ENCODE results near the gene SLC6A9.

GRCh38 chr1:43997295-43997999 lies 33.8 kb downstream of the SLC6A9 start:
- TF ChIP-seq POLR2A (IDR thresholded peaks at IDR 0.05) (no peak), CTCF (IDR thresholded peaks at IDR 0.05) (no peak)
